IPS-18c (cell line): Measurements from ENCODE around the gene PTPRR.

Experiments
- H3K4me3 ChIP-seq: 2 replicates; pipeline ENCODE4 v1.7.0; 2013; ENCODE audit warnings: low read depth, mild to moderate bottlenecking, low read length, moderate library complexity; ENCODE audit not compliant: insufficient read depth
- H3K9me3 ChIP-seq: one replicate; pipeline ENCODE4 v1.6.1; 2013; ENCODE audit warnings: mild to moderate bottlenecking, low read length, moderate library complexity; ENCODE audit not compliant: control insufficient read depth, insufficient read depth

PTPRR gene

GRCh38 chr12:70920891-70921290 lies 353 bp upstream of the PTPRR start:
- Histone ChIP-seq H3K9me3 (no peaks in the 10 kb centered on the region), H3K4me3 (peak overlapping the region; percentile 36; the same call in 1 of the 2 replicates)

DNA sequence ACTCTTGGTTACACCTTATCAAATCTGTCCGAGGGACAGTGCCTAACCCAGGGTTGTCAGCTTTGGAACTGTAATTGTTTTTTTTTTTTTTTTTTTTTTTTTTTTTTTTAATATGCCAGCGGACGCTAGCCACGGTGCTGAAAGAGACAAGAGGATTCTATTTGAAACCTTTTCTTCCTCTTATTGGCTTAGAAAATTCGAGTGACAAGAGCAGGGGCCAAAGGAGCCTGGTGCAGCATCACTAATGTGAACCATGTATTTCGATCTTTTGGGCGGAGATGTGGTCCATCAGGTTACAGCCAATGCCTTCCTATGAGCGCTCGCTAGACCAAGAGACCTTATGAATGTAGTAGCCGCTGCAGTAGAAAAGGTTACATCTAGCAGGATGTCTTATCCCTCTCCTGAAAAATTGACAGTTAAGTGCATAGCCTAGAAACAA lies 922 bp downstream of the PTPRR start:
- Histone ChIP-seq H3K4me3 (peak overlapping the region; percentile 41; the same call in 1 of the 2 replicates), H3K9me3 (no peaks in the 10 kb centered on the region)

GRCh38 chr12:70919176-70919575 lies 1.4 kb downstream of the PTPRR start:
- H3K4me3 ChIP-seq: no peak overlapping the region
- H3K9me3 ChIP-seq: no peaks in the 10 kb centered on the region

- no peaks in the 10 kb centered on the region for H3K9me3 ChIP-seq
Observed at GRCh38 chr12:70918321-70918720, 2.2 kb downstream of the PTPRR start.

GRCh38 chr12:70910666-70911065 lies 9.9 kb downstream of the PTPRR start:
- Histone ChIP-seq H3K9me3 (no peaks in the 10 kb centered on the region), H3K4me3 (no peak overlapping the region)

More at GRCh38 chr12:70918321-70918720, 2.2 kb downstream of the PTPRR start:
- H3K4me3 ChIP-seq: no peak overlapping the region

- H3K9me3 ChIP-seq: no peaks in the 10 kb centered on the region
- no peak overlapping the region for H3K4me3 ChIP-seq
Observed at GRCh38 chr12:70908978-70909377, 11.6 kb downstream of the PTPRR start.

DNA sequence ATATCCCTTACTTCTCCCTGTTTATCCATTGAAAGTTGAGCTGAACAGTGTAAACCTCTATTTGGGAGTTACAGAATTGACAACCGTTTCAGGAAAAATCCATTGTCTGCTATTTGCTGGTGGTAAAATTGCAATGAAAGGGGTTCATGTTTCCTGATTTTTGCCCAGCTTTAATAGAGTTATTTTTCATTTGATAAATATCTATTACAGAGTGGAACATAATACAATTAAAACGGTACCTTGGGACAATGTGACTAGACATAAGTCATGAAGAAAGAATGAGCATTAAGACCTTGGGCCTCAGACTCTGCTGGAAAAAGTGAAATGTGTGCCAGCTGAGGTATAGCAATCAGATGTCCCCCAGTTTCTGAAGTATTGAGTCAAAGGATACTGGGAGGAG lies 13.1 kb downstream of the PTPRR start:
- Histone ChIP-seq H3K9me3 (no peaks in the 10 kb centered on the region), H3K4me3 (no peak overlapping the region)

GRCh38 chr12:70895956-70896355 lies 24.6 kb downstream of the PTPRR start:
- Histone ChIP-seq H3K4me3 (no peak overlapping the region), H3K9me3 (no peaks in the 10 kb centered on the region)

DNA sequence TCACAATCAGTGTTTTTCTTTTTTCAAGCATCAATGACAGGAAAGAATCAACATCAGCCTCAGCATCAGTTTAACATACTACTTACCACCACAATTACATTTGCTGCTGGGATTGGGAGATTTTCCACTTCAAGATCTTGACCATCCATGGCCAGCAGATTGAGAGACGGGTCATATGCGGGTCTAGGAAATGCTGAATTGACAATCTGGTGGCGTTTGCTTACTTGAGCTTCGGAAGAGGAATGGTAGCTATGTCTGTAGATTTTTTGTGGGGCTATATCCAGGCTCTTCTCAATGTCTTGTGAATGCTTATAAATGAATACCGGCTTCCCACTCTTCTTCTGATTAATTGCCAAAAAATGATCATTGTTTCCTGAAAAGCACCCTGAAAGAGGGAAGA lies 27.9 kb downstream of the PTPRR start:
- H3K4me3 ChIP-seq: no peak overlapping the region
- no peaks in the 10 kb centered on the region for H3K9me3 ChIP-seq

GRCh38 chr12:70890895-70891832 lies 29.4 kb downstream of the PTPRR start:
- Histone ChIP-seq H3K9me3 (no peaks in the 10 kb centered on the region), H3K4me3 (no peak overlapping the region)

DNA sequence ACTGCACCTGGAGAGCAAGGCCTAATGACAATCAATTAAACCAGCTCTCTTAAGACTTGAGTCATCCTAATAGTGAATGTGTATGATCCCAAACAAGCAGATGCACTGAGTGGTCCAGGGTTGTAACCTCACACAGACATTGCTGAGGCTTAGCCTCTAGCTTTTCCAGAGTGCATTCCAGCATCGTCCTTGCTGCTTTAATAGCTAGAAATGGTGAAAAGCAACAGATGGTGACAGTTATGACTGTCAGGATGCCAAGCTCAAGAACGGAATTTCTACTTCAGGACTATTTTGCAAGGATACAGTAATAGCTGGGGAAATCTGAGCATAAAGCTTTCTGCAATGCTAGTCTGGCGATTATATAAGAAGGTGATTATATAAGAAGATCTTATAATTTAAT lies 34.6 kb downstream of the PTPRR start:
- H3K4me3 ChIP-seq: no peak overlapping the region
- no peaks in the 10 kb centered on the region for H3K9me3 ChIP-seq

DNA sequence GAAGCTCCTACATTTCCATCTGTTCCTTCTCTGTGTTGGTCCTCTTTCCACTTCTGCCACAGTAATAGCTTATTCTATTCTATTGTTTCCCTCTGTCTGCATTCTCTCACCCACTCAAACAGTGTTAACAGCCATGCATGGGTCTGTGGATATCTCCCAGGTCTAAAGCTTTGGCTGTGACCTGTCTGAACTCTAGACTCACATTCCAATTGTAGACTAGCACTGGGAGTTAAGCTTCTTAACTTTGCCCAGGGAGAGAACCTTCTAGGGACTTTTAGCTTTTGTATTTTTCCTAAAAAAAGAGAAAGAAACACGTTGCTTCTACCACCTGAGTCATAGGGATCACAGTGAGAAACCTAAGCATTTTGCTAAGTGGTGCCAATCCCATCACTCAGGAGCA lies 36.7 kb downstream of the PTPRR start:
- no peak overlapping the region for H3K4me3 ChIP-seq
- no peaks in the 10 kb centered on the region for H3K9me3 ChIP-seq

DNA sequence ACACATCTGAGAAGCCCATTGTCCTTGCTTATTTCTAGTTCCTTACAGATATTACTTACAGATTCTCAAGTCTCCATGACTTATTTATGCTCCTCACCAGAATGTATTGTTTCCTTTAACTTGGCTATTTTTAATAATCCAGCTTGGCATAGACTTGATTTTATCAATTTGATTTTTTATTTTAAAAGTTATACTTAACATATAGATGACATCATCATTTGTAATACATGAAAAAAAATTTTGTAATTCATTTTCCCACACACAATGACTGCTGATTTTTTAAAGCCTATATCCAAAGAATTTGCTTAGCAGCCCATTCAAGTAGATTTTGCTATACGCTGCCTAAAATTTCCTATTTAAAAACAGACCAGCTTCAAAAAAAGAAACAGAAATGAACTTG lies 39.8 kb downstream of the PTPRR start:
- H3K4me3 ChIP-seq: no peak overlapping the region
- H3K9me3 ChIP-seq: no peaks in the 10 kb centered on the region

GRCh38 chr12:70876952-70877351 lies 43.6 kb downstream of the PTPRR start:
- Histone ChIP-seq H3K4me3 (no peak overlapping the region), H3K9me3 (no peaks in the 10 kb centered on the region)

DNA sequence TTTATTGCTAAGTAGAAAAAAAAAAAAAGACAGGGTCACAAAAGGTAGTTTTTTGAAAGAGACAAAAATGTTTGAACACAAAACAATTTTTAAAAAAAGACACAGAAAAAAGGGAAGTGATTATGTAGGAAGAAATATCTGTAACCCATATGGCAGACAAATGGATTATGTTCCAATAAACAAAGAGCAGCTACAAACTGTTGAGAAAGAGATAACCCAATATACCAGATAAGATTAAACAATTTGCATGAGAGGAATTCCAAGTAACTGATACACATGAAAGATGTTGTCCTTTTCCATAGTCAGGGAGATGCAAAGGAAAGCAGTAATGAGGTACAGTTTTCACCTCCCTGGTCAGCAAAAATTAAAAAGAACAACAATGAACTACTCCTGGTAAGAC lies 44.9 kb downstream of the PTPRR start:
- Histone ChIP-seq H3K9me3 (no peaks in the 10 kb centered on the region), H3K4me3 (no peak overlapping the region)

DNA sequence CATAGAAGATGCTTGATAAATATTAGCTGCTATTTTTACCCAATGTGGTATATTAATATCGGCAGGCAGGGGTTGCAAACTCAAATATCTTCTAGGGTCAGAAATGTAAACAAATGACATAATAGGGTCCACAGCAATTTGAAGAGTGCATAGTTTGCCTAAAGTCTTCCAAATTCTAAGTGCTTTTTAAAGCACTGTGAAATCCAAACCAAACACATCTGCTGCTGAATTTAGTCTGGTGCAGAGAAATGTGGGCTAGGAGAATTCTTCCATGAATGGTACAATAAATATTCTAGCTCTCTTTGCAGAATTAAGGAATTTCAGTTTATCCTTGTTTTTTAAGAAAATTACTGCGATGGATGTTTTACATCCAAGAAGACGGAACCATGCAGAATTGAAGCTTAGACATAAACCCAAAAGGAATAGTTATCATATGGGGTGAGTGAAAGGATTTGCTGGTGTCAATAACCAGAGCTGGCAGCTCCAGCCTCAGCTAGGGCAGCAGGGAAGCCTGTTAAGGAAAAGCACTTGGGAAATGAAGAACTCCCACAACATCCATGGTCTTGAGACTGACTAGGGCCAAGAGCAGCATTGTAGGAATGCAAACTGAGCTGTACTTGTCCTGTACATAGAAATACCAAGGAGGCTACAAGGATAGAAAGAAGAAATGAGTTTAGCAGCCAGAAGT lies 65.5 kb downstream of the PTPRR start:
- Histone ChIP-seq H3K4me3 (no peak overlapping the region), H3K9me3 (no peaks in the 10 kb centered on the region)

GRCh38 chr12:70854138-70854537 lies 66.4 kb downstream of the PTPRR start:
- Histone ChIP-seq H3K4me3 (no peak overlapping the region), H3K9me3 (no peaks in the 10 kb centered on the region)

GRCh38 chr12:70853326-70853725 lies 67.2 kb downstream of the PTPRR start:
- H3K9me3 ChIP-seq: no peaks in the 10 kb centered on the region
- H3K4me3 ChIP-seq: no peak overlapping the region
